NCI-H748 (cell line): ENCODE results near the gene PRKN.

ENCODE experiments used
- DNase-seq: peaks from one replicate; lab custom pipeline; 2025; ENCODE audit not compliant: unreplicated experiment; lab: John Stamatoyannopoulos, UW

The PRKN gene

GRCh38 chr6:161486361-161487216, 1241.0 kb downstream of the PRKN start:
- no peak for DNase-seq

- no peak for DNase-seq
These were observed 1245.1 kb downstream of the PRKN start for GRCh38 chr6:161482517-161482858.

GRCh38 chr6:161481786-161482516, 1245.6 kb downstream of the PRKN start:
- DNase-seq: no peak

- no peak for DNase-seq
These were observed 1247.0 kb downstream of the PRKN start for GRCh38 chr6:161480421-161481155.

- DNase-seq: no peak
These were observed 1248.2 kb downstream of the PRKN start for GRCh38 chr6:161479376-161479775.

- no peak for DNase-seq
These were observed 1249.6 kb downstream of the PRKN start for GRCh38 chr6:161477876-161478425.

GRCh38 chr6:161476711-161477110, 1250.9 kb downstream of the PRKN start:
- no peak for DNase-seq

GRCh38 chr6:161465403-161465802, 1262.2 kb downstream of the PRKN start:
- no peak for DNase-seq

GRCh38 chr6:161463071-161463470, 1264.5 kb downstream of the PRKN start:
- no peak for DNase-seq

- no peak for DNase-seq
These were observed 1265.4 kb downstream of the PRKN start for GRCh38 chr6:161462148-161462547.

- DNase-seq: peak; percentile 10
These were observed 1268.5 kb downstream of the PRKN start for GRCh38 chr6:161459008-161459615.

- DNase-seq: no peak
These were observed 1269.2 kb downstream of the PRKN start for GRCh38 chr6:161458201-161458951.

- DNase-seq: no peak
These were observed 1271.7 kb downstream of the PRKN start for GRCh38 chr6:161455848-161456247.

- DNase-seq: no peak
These were observed 1274.0 kb downstream of the PRKN start for GRCh38 chr6:161453558-161453957.

GRCh38 chr6:161452241-161452640, 1275.3 kb downstream of the PRKN start:
- no peak for DNase-seq

GRCh38 chr6:161449521-161449920, 1278.0 kb downstream of the PRKN start:
- no peak for DNase-seq

GRCh38 chr6:161446949-161447348, 1280.6 kb downstream of the PRKN start:
- no peak for DNase-seq

GRCh38 chr6:161446296-161446925, 1281.2 kb downstream of the PRKN start:
- DNase-seq: no peak

GRCh38 chr6:161445021-161445799, 1282.4 kb downstream of the PRKN start:
- no peak for DNase-seq
